IMR-90 (cell line): ENCODE measurements around the gene FKBP6.

Source experiments
- BHLHE40 ChIP-seq: fragments of 150-350 bp; IDR thresholded peaks from 2 replicates; pipeline ENCODE4 v1.6.1; 2016; ENCODE audit warnings: mild to moderate bottlenecking, low read depth, low read length
- CHD1 ChIP-seq: IDR thresholded peaks from 2 replicates; pipeline ENCODE4 v1.6.1; 2012; ENCODE audit warnings: low read depth, low read length, improper control_type of control experiment
- FOS ChIP-seq: fragments of 150-350 bp; IDR thresholded peaks from 2 replicates; pipeline ENCODE4 v1.6.1; 2016; ENCODE audit warnings: low read depth, low read length
- MAFK ChIP-seq: IDR thresholded peaks from 2 replicates; pipeline ENCODE4 v1.6.1; 2012; ENCODE audit warnings: low read depth, low read length, improper control_type of control experiment
- MAZ ChIP-seq: IDR thresholded peaks from 2 replicates; pipeline ENCODE4 v1.6.1; 2012; ENCODE audit warnings: low read depth, mild to moderate bottlenecking, low read length, improper control_type of control experiment, moderate library complexity, borderline replicate concordance
- MXI1 ChIP-seq: IDR thresholded peaks from 2 replicates; pipeline ENCODE4 v1.6.1; 2012; ENCODE audit warnings: low read depth, mild to moderate bottlenecking, low read length, moderate library complexity, borderline replicate concordance
- POLR2A ChIP-seq: IDR thresholded peaks from 2 replicates; pipeline ENCODE4 v1.6.1; 2012; ENCODE audit warnings: mild to moderate bottlenecking, low read depth, low read length
- RAD21 ChIP-seq: IDR thresholded peaks from 2 replicates; pipeline ENCODE4 v1.6.1; 2012; ENCODE audit warnings: low read length, improper control_type of control experiment
- RFX5 ChIP-seq: IDR thresholded peaks from 2 replicates; pipeline ENCODE4 v1.8.0; 2012; ENCODE audit warnings: low read depth, mild to moderate bottlenecking, low read length, moderate library complexity
- SMC3 ChIP-seq: fragments of 150-350 bp; IDR thresholded peaks from 2 replicates; pipeline ENCODE4 v1.6.1; 2016; ENCODE audit warnings: low read depth, mild to moderate bottlenecking, antibody characterized with exemption, low read length, moderate library complexity
- TF ChIP-seq, protein P1 (sequence below): conservative IDR thresholded peaks from 2 replicates; pipeline ENCODE4 v1.5.1; 2012; ENCODE audit warnings: mild to moderate bottlenecking, low read depth, low read length, improper control_type of control experiment
- TF ChIP-seq, protein P2 (sequence below): fragments of 150-350 bp; IDR thresholded peaks from 2 replicates; pipeline ENCODE4 v1.6.1; 2016; ENCODE audit warnings: low read depth, mild to moderate bottlenecking, low read length, moderate library complexity, borderline replicate concordance
- TF ChIP-seq, protein P3 (sequence below): fragments of 150-350 bp; IDR thresholded peaks from 2 replicates; pipeline ENCODE4 v1.6.1; 2017; ENCODE audit warnings: mild to moderate bottlenecking, antibody characterized with exemption, low read length, low read depth

DNA sequence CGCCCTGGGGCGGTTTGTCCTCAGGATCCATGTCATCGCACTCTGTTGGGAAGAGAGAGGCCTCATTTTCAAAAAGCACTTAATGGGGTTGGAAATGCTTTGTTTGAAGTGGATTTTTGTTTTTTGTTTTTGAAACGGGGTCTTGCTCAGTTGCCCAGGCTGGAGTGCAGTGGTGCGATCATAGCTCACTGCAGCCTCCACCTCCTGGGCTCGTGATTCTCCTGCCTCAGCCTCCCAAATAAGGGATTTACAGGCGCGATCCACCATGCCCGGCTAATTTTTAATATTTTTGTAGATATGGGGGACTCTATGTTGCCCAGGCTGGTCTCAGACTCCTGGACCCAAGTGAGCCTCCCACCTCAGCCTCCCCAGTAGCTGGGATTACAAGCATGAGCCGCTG is 735 bp downstream of the FKBP6 start:
- no peak for TF ChIP-seq RAD21
- TF ChIP-seq, protein P1, sequence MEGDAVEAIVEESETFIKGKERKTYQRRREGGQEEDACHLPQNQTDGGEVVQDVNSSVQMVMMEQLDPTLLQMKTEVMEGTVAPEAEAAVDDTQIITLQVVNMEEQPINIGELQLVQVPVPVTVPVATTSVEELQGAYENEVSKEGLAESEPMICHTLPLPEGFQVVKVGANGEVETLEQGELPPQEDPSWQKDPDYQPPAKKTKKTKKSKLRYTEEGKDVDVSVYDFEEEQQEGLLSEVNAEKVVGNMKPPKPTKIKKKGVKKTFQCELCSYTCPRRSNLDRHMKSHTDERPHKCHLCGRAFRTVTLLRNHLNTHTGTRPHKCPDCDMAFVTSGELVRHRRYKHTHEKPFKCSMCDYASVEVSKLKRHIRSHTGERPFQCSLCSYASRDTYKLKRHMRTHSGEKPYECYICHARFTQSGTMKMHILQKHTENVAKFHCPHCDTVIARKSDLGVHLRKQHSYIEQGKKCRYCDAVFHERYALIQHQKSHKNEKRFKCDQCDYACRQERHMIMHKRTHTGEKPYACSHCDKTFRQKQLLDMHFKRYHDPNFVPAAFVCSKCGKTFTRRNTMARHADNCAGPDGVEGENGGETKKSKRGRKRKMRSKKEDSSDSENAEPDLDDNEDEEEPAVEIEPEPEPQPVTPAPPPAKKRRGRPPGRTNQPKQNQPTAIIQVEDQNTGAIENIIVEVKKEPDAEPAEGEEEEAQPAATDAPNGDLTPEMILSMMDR = no peak
- TF ChIP-seq POLR2A = no peak
- TF ChIP-seq MAFK = no peak
- no peak for TF ChIP-seq CHD1
- TF ChIP-seq BHLHE40 = no peak
- no peak for TF ChIP-seq RFX5
- TF ChIP-seq, protein P2, sequence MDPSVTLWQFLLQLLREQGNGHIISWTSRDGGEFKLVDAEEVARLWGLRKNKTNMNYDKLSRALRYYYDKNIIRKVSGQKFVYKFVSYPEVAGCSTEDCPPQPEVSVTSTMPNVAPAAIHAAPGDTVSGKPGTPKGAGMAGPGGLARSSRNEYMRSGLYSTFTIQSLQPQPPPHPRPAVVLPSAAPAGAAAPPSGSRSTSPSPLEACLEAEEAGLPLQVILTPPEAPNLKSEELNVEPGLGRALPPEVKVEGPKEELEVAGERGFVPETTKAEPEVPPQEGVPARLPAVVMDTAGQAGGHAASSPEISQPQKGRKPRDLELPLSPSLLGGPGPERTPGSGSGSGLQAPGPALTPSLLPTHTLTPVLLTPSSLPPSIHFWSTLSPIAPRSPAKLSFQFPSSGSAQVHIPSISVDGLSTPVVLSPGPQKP = no peak
- TF ChIP-seq MAZ = no peak
- no peak for TF ChIP-seq FOS
- TF ChIP-seq MXI1 = no peak
- TF ChIP-seq, protein P3, sequence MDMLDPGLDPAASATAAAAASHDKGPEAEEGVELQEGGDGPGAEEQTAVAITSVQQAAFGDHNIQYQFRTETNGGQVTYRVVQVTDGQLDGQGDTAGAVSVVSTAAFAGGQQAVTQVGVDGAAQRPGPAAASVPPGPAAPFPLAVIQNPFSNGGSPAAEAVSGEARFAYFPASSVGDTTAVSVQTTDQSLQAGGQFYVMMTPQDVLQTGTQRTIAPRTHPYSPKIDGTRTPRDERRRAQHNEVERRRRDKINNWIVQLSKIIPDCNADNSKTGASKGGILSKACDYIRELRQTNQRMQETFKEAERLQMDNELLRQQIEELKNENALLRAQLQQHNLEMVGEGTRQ = no peak
- TF ChIP-seq SMC3 = no peak
